GM23338 (cell line): ENCODE results near the gene OTUD7B.

Experiments
- CREB1 ChIP-seq: fragments of 250-450 bp; sonication (Bioruptor Pico); IDR thresholded peaks from 2 replicates; pipeline ENCODE4 v1.5.0; 2020; ENCODE audit warnings: low read depth, mild to moderate bottlenecking, moderate library complexity
- EZH2 ChIP-seq: fragments of 200-600 bp; sonication (generic); IDR thresholded peaks from one replicate; pipeline ENCODE4 v1.8.0; 2017; ENCODE audit warnings: antibody characterized with exemption, mild to moderate bottlenecking, low read depth; ENCODE audit not compliant: unreplicated experiment
- EZH2phosphoT487 ChIP-seq: fragments of 200-600 bp; sonication (generic); IDR thresholded peaks from one replicate; pipeline ENCODE4 v1.8.1; 2018; ENCODE audit warnings: antibody characterized with exemption; ENCODE audit not compliant: unreplicated experiment
- JUNB ChIP-seq: IDR thresholded peaks from one replicate; pipeline ENCODE4 v1.6.1; 2016; ENCODE audit warnings: antibody characterized with exemption; ENCODE audit not compliant: unreplicated experiment
- POLR2AphosphoS5 ChIP-seq: IDR thresholded peaks from 2 replicates; pipeline ENCODE4 v1.6.1; 2016; ENCODE audit warnings: antibody characterized with exemption, low read depth
- TF ChIP-seq, protein P1 (sequence below), 2 experiments: fragments of 200-600 bp in 1 of 2; sonication (generic) in 1 of 2; conservative IDR thresholded peaks; 2 replicates each; pipeline versions ENCODE4 v1.5.1 to v1.6.1; 2016 to 2017; ENCODE audit warnings: antibody characterized with exemption in 2 of 2, low read depth in 2 of 2, mild to moderate bottlenecking in 2 of 2, moderate library complexity in 1 of 2
- TF ChIP-seq, protein P2 (sequence below): IDR thresholded peaks from one replicate; pipeline ENCODE4 v1.6.1; 2018; ENCODE audit warnings: antibody characterized with exemption; ENCODE audit not compliant: unreplicated experiment
- TF ChIP-seq, protein P3 (sequence below): IDR thresholded peaks from 2 replicates; pipeline ENCODE4 v1.6.1; 2016; ENCODE audit warnings: antibody characterized with exemption

DNA sequence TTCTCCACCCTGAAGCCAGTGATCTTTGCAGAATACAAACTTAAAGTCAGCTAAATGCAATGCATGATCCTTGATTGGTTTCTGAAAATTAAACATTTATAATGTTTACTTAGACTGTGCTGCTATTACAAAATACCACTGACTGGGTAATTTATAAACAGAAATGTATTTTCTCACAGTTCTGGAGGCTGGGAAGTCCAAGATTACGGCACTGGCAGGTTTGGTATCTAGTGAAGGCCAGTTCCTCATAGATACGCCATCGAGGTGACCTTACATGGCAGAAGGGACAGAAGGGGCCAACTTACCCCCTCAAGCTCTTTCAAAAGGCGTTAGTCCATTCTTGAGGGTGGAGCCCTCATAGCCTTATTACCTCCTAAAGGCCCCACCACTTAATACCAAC, 114.0 kb downstream of the OTUD7B start:
- TF ChIP-seq, protein P1, sequence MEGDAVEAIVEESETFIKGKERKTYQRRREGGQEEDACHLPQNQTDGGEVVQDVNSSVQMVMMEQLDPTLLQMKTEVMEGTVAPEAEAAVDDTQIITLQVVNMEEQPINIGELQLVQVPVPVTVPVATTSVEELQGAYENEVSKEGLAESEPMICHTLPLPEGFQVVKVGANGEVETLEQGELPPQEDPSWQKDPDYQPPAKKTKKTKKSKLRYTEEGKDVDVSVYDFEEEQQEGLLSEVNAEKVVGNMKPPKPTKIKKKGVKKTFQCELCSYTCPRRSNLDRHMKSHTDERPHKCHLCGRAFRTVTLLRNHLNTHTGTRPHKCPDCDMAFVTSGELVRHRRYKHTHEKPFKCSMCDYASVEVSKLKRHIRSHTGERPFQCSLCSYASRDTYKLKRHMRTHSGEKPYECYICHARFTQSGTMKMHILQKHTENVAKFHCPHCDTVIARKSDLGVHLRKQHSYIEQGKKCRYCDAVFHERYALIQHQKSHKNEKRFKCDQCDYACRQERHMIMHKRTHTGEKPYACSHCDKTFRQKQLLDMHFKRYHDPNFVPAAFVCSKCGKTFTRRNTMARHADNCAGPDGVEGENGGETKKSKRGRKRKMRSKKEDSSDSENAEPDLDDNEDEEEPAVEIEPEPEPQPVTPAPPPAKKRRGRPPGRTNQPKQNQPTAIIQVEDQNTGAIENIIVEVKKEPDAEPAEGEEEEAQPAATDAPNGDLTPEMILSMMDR (conservative IDR thresholded peaks at IDR 0.05; ENCODE audit: low read depth in 2 of 2): no peak
- TF ChIP-seq POLR2AphosphoS5 (no peak), EZH2 (no peak), EZH2phosphoT487 (no peak), JUNB (no peak), CREB1 (no peak)
- TF ChIP-seq, protein P2, sequence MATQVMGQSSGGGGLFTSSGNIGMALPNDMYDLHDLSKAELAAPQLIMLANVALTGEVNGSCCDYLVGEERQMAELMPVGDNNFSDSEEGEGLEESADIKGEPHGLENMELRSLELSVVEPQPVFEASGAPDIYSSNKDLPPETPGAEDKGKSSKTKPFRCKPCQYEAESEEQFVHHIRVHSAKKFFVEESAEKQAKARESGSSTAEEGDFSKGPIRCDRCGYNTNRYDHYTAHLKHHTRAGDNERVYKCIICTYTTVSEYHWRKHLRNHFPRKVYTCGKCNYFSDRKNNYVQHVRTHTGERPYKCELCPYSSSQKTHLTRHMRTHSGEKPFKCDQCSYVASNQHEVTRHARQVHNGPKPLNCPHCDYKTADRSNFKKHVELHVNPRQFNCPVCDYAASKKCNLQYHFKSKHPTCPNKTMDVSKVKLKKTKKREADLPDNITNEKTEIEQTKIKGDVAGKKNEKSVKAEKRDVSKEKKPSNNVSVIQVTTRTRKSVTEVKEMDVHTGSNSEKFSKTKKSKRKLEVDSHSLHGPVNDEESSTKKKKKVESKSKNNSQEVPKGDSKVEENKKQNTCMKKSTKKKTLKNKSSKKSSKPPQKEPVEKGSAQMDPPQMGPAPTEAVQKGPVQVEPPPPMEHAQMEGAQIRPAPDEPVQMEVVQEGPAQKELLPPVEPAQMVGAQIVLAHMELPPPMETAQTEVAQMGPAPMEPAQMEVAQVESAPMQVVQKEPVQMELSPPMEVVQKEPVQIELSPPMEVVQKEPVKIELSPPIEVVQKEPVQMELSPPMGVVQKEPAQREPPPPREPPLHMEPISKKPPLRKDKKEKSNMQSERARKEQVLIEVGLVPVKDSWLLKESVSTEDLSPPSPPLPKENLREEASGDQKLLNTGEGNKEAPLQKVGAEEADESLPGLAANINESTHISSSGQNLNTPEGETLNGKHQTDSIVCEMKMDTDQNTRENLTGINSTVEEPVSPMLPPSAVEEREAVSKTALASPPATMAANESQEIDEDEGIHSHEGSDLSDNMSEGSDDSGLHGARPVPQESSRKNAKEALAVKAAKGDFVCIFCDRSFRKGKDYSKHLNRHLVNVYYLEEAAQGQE: no peak
- TF ChIP-seq, protein P3, sequence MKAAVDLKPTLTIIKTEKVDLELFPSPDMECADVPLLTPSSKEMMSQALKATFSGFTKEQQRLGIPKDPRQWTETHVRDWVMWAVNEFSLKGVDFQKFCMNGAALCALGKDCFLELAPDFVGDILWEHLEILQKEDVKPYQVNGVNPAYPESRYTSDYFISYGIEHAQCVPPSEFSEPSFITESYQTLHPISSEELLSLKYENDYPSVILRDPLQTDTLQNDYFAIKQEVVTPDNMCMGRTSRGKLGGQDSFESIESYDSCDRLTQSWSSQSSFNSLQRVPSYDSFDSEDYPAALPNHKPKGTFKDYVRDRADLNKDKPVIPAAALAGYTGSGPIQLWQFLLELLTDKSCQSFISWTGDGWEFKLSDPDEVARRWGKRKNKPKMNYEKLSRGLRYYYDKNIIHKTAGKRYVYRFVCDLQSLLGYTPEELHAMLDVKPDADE: no peak
